K562 (cell line): Measurements from ENCODE around the gene ANKS1B. TPM values are rescaled to one million over a fixed set of nuclear protein-coding genes. Genes with fewer than 3 reads are reported as not detected.

Experiments used
- ATAC-seq: fragments of 200-7000 bp; cut with Tn5 transposase; 3 replicates; pipeline ENCODE4 v1.9.1; 2020; ENCODE audit warnings: moderate library complexity
- BruUV-seq: library from RNA; stranded (reverse); fragments of 400-500 nt; replicated peaks from 2 replicates; lab custom pipeline; 2021; lab: Mats Ljungman, UMichigan
- CTCF ChIA-PET: fragments of 300-600 bp; formaldehyde crosslinking; extraction: SDS; loops from one replicate; lab custom pipeline; 2021; ENCODE audit warnings: low intra/inter-chr PET ratio; lab: Yijun Ruan, JAX
- POLR2A ChIA-PET: fragments of 300-600, 350-650 bp; sonication (Branson Sonifier 250); formaldehyde crosslinking; extraction: SDS; loops from one replicate; lab custom pipeline; 2021; ENCODE audit warnings: antibody characterized with exemption, inconsistent platforms; lab: Yijun Ruan, JAX
- DNase-seq, 4 experiments: peaks; one replicate each; pipeline versions ENCODE4 v3.0.0 to v3.0.0-alpha.2; 2011 to 2018; ENCODE audit warnings: low spot score in 3 of 4, mixed read lengths in 3 of 4; ENCODE audit errors: extremely low read depth in 1 of 4
- FAIRE-seq: peaks from 2 replicates; lab custom pipeline; 2011; peaks lifted over from hg19 to GRCh38; lab: Jason Lieb, UNC
- H2AFZ ChIP-seq: 2 replicates; pipeline ENCODE4 v1.6.0; 2011; ENCODE audit warnings: low read depth, low read length, control low read depth, inconsistent platforms
- H3K27ac ChIP-seq: fragments of 200-600 bp; 3 replicates; pipeline ENCODE4 v1.8.0; 2011; ENCODE audit warnings: low read depth, mild to moderate bottlenecking, control low read depth, inconsistent platforms, low read length, moderate library complexity, mixed read lengths; ENCODE audit errors: extremely low read depth
- H3K27me3 ChIP-seq, 2 experiments: fragments of 300-600 bp in 1 of 2; 2 replicates in 1 of 2; 3 replicates in 1 of 2; pipeline versions ENCODE4 v1.6.0 to v1.8.0; 2011; ENCODE audit warnings: inconsistent platforms in 2 of 2, low read length in 2 of 2, mild to moderate bottlenecking in 1 of 2, mixed read lengths in 1 of 2, moderate library complexity in 1 of 2; ENCODE audit not compliant: control insufficient read depth in 2 of 2, insufficient read depth in 2 of 2
- H3K36me3 ChIP-seq: fragments of 300-600 bp; 3 replicates; pipeline ENCODE4 v1.8.0; 2011; ENCODE audit warnings: mild to moderate bottlenecking, low read length, inconsistent platforms; ENCODE audit not compliant: control insufficient read depth, insufficient read depth
- H3K4me1 ChIP-seq, 2 experiments: fragments of 200-600 bp in 1 of 2; replicated peaks in 1 of 2; 2 replicates in 1 of 2; 3 replicates in 1 of 2; pipeline versions ENCODE4 v1.5.1 to v1.8.0; 2011; ENCODE audit warnings: inconsistent platforms in 2 of 2, low read length in 2 of 2, mild to moderate bottlenecking in 1 of 2, mixed read lengths in 1 of 2, moderate library complexity in 1 of 2; ENCODE audit not compliant: control insufficient read depth in 2 of 2, insufficient read depth in 2 of 2
- H3K4me2 ChIP-seq: 2 replicates; pipeline ENCODE4 v1.6.1; 2011; ENCODE audit warnings: low read length, control low read depth, inconsistent platforms, mixed read lengths; ENCODE audit not compliant: insufficient read depth
- H3K4me3 ChIP-seq: fragments of 200-600 bp; sonication (generic), shearing (Covaris generic); 2 replicates; pipeline ENCODE4 v1.5.1; 2016; ENCODE audit warnings: control low read depth, inconsistent platforms
- H3K79me2 ChIP-seq: fragments of 200-600 bp; 3 replicates; pipeline ENCODE4 v1.8.0; 2011; ENCODE audit warnings: low read length, inconsistent platforms; ENCODE audit not compliant: control insufficient read depth, insufficient read depth
- H3K9ac ChIP-seq, 2 experiments: 2 replicates each; pipeline versions ENCODE4 v1.6.0 to v1.6.1; 2011; ENCODE audit warnings: low read depth in 2 of 2, low read length in 2 of 2, control low read depth in 1 of 2, inconsistent platforms in 1 of 2, mild to moderate bottlenecking in 1 of 2, mixed read lengths in 1 of 2; ENCODE audit not compliant: insufficient read depth in 1 of 2
- H3K9me1 ChIP-seq: one replicate; pipeline ENCODE4 v1.6.0; 2011; ENCODE audit warnings: inconsistent platforms, mild to moderate bottlenecking, low read length, moderate library complexity; ENCODE audit not compliant: control insufficient read depth, insufficient read depth
- H3K9me3 ChIP-seq: replicated peaks from 2 replicates; pipeline ENCODE4 v1.5.1; 2011; ENCODE audit warnings: low read depth, low read length, inconsistent platforms; ENCODE audit not compliant: control insufficient read depth, insufficient read depth
- H4K20me1 ChIP-seq: replicated peaks from 2 replicates; pipeline ENCODE4 v1.6.1; 2011; ENCODE audit warnings: low read length, inconsistent platforms, mixed read lengths; ENCODE audit not compliant: control insufficient read depth, insufficient read depth
- ATF1 ChIP-seq, 2 experiments: fragments of 450-650 bp in 1 of 2; IDR thresholded peaks; 2 replicates each; pipeline ENCODE4 v1.6.1; 2016; ENCODE audit warnings: missing compliant biosample characterization in 1 of 2, missing genetic modification characterization in 1 of 2
- E2F1 ChIP-seq: sonication (generic); formaldehyde crosslinking; IDR thresholded peaks from 2 replicates; pipeline ENCODE4 v1.8.1; 2023; ENCODE audit warnings: mild to moderate bottlenecking, missing genetic modification reagents, moderate library complexity
- EZH2 ChIP-seq: IDR thresholded peaks from 2 replicates; pipeline ENCODE4 v1.6.1; 2012; ENCODE audit warnings: low read depth, mild to moderate bottlenecking, inconsistent platforms, low read length, borderline replicate concordance
- FOXA1 ChIP-seq: fragments of 450-650 bp; IDR thresholded peaks from 2 replicates; pipeline ENCODE4 v1.6.1; 2016; ENCODE audit warnings: mild to moderate bottlenecking, borderline replicate concordance
- MEF2D ChIP-seq: conservative IDR thresholded peaks from 2 replicates; pipeline ENCODE4 v1.6.1; 2016; ENCODE audit warnings: low read depth, missing genetic modification characterization, missing compliant biosample characterization
- MTF1 ChIP-seq: fragments of 250-450 bp; sonication (Bioruptor Pico); IDR thresholded peaks from 2 replicates; pipeline ENCODE4 v1.9.0; 2021; ENCODE audit warnings: moderate library complexity, mild to moderate bottlenecking, inconsistent platforms, borderline replicate concordance
- PRPF4 ChIP-seq: fragments of 200-400 bp; formaldehyde crosslinking; IDR thresholded peaks from one replicate; pipeline ENCODE4 v1.6.1; 2017; ENCODE audit warnings: low read length, low read depth, mild to moderate bottlenecking; ENCODE audit not compliant: insufficient read depth, poor library complexity, severe bottlenecking
- RCOR1 ChIP-seq, 2 experiments: IDR thresholded peaks; 2 replicates each; pipeline ENCODE4 v1.6.1; 2012; ENCODE audit warnings: low read depth in 2 of 2, low read length in 2 of 2, borderline replicate concordance in 1 of 2, improper control_type of control experiment in 1 of 2
- STAT5B ChIP-seq: fragments of 250-450 bp; sonication (Bioruptor Pico); IDR thresholded peaks from 2 replicates; pipeline ENCODE4 v1.8.0; 2021; ENCODE audit warnings: mild to moderate bottlenecking, inconsistent platforms
- TFAP4 ChIP-seq: sonication (generic); formaldehyde crosslinking; IDR thresholded peaks from 2 replicates; pipeline ENCODE4 v1.8.0; 2022; ENCODE audit warnings: missing genetic modification reagents, mild to moderate bottlenecking, moderate library complexity, borderline replicate concordance
- ZC3H11A ChIP-seq: IDR thresholded peaks from 2 replicates; pipeline ENCODE4 v1.6.1; 2012; ENCODE audit warnings: low read depth, low read length, improper control_type of control experiment
- ZNF165 ChIP-seq: fragments of 250-450 bp; sonication (Bioruptor Pico); IDR thresholded peaks from 2 replicates; pipeline ENCODE4 v1.4.0; 2020; ENCODE audit warnings: borderline replicate concordance
- ZNF507 ChIP-seq: conservative IDR thresholded peaks from 2 replicates; pipeline ENCODE4 v1.6.1; 2017; ENCODE audit warnings: missing genetic modification characterization, missing compliant biosample characterization
- ZNF780A ChIP-seq: fragments of 250-450 bp; sonication (Bioruptor Pico); IDR thresholded peaks from 2 replicates; pipeline ENCODE4 v1.5.0; 2021; ENCODE audit warnings: mild to moderate bottlenecking
- ZSCAN32 ChIP-seq: fragments of 450-650 bp; formaldehyde crosslinking; IDR thresholded peaks from 2 replicates; pipeline ENCODE4 v1.4.0; 2020; ENCODE audit warnings: mild to moderate bottlenecking, moderate library complexity
- WGBS: fragments of 100-300 bp; shearing (Covaris generic); methylation state at CpG from one replicate; pipeline ENCODE4 v1.1.6; 2016; ENCODE audit warnings: low coverage, mixed read lengths; ENCODE audit not compliant: insufficient coverage; ENCODE audit errors: missing lambda C conversion rate; 5-methylcytosine and 5-hydroxymethylcytosine counted together
- in situ Hi-C: fragments of 300-500 bp; cut with MboI; formaldehyde crosslinking; loops from 4 replicates; pipeline ENCODE4 v1.15.0; 2018; ENCODE audit warnings: inconsistent platforms, mixed read lengths
- intact Hi-C: fragments of 100-400 bp; cut with micrococcal nuclease; formaldehyde crosslinking; loops from 2 replicates; pipeline ENCODE4 v1.14.2; 2022
- polyA plus RNA-seq, 8 experiments: library from polyadenylated mRNA; depleted of rRNA in 4 of 8; stranded (reverse) in 5 of 8; unstranded in 3 of 8; fragments of >200 nt; fragmentation: Nextera tagmentation in 2 of 8; fragmentation: Illumina TruSeq in 1 of 8; extraction: Ambion mirVana in 2 of 8; extraction: Trizol in 1 of 8; gene quantifications; 2 replicates each; pipeline versions ENCODE4 v1.2.1 to v1.2.3, GENCODE V29; 2011 to 2014; ENCODE audit warnings: inconsistent platforms in 1 of 8, missing spikeins in 1 of 8
- total RNA-seq, 7 experiments: library from RNA; depleted of rRNA in 6 of 7; stranded (reverse); fragments of >200 nt in 6 of 7; fragmentation: Illumina TruSeq in 2 of 7; extraction: Trizol in 2 of 7; gene quantifications; 2 replicates each; pipeline versions ENCODE4 v1.2.1 to v1.2.3, GENCODE V29; 2011 to 2021; ENCODE audit warnings: low replicate concordance in 1 of 7

Gene ANKS1B
- total and polyA plus RNA-seq, 9 of the 15 experiments (the other 6 are each of a cell fraction or from before 2014, with no cell fraction given) = 0.04 to 0.47 (median 0.28) TPM; not detected in 4

GRCh38 chr12:99917711-99918402 is 66.9 kb downstream of the ANKS1B start:
- CTCF ChIA-PET = no interaction called here
- no peaks in the 10 kb centered on the region for H3K27me3 ChIP-seq
- no peak for DNase-seq
- no peak for FAIRE-seq
- intact Hi-C loops (no loop called here), in situ Hi-C loops (no loop called here)
- POLR2A ChIA-PET = no interaction called here
- H2AFZ ChIP-seq = no peak overlapping the region
- H3K4me2 ChIP-seq = no peak overlapping the region
- H3K4me3 ChIP-seq = no peak overlapping the region
- H3K4me1 ChIP-seq = no peaks in the 10 kb centered on the region
- no peak for ATAC-seq
- no peaks in the 10 kb centered on the region for H3K9me1 ChIP-seq
- no peaks in the 10 kb centered on the region for H3K9me3 ChIP-seq
- H3K36me3 ChIP-seq = no peaks in the 10 kb centered on the region
- no peak for TF ChIP-seq TFAP4
- no peak for TF ChIP-seq STAT5B
- TF ChIP-seq FOXA1 = no peak
- no peak for TF ChIP-seq MTF1 (CRISPR knock-in tag)
- TF ChIP-seq PRPF4 = no peak
- no peak for TF ChIP-seq E2F1
- TF ChIP-seq ATF1 (CRISPR knock-in tag; IDR thresholded peaks at IDR 0.05) = no peak
- no peak for TF ChIP-seq ATF1 (tag; IDR thresholded peaks at IDR 0.05)
- TF ChIP-seq ZSCAN32 = no peak
- no peak for TF ChIP-seq EZH2
- TF ChIP-seq ZNF780A (CRISPR knock-in tag) = no peak
- no peak for TF ChIP-seq RCOR1 (IDR thresholded peaks at IDR 0.05; ENCODE audit: borderline replicate concordance in 1 of 2, low read depth in 2 of 2, low read length in 2 of 2)
- no peak for TF ChIP-seq MEF2D
- TF ChIP-seq ZC3H11A = no peak
- no peak for TF ChIP-seq ZNF507 (tag)
- no peak for TF ChIP-seq ZNF165
- H3K9ac ChIP-seq = no peak overlapping the region
- BruUV-seq = no TSS peak
- WGBS = 2% methylated on average over 5 of the region's 5 CpGs
- H4K20me1 ChIP-seq = no peaks in the 10 kb centered on the region
- H3K79me2 ChIP-seq = no peaks in the 10 kb centered on the region
- H3K27ac ChIP-seq = no peak overlapping the region
